ENCODE results near the gene MT1M.
A peak's percentile ranks its signal among the peaks of the same experiment; 100 is the strongest.

The MT1M gene

DNA sequence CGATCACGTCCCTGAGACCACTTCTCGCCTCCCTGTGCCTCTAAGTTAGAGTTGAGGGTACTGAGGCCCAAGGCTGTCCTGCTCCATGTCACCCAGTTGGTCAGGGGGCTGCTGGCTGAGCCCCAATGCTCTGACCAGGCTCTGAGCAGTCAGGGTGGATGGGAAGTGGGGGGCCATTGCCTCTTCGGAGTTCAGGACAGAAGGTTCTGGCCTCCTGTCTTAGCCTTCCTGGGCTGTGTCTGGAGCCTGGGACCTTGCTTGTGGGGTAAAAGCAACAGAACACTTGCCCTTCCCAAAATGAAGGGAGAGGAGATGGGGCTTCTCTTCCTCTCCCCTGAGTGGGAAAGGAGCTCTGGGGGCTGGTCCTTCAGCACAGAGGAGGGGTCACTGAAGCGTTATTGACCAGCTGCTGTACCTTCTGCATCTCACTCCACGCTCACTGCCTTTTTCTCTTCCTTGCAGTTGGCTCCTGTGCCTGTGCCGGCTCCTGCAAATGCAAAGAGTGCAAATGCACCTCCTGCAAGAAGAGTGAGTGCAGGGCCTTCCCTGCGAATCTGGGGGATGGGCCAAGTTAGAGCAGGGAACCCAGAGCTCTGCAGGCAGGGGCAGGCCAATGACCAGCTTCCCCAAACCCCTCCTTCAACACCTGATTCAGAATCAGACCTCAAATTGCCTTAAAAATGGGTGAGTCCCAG lies 50.4 kb downstream of the MT1M start:
- Histone ChIP-seq H3K27me3 (ENCODE audit: insufficient read depth, low read length, poor library complexity) (no peaks in the 10 kb centered on the region), H3K23ac (ENCODE audit: low read length) (peak overlapping the region; percentile 99), H4K5ac (ENCODE audit: low read length) (no peak overlapping the region), H3K4me3 (ENCODE audit: low read length) (peak overlapping the region; percentile 59), H2BK15ac (replicated peaks; ENCODE audit: low read depth) (no peak overlapping the region), H3K36me3 (ENCODE audit: control insufficient read depth, insufficient read depth, low read length) (no peaks in the 10 kb centered on the region), H3K18ac (ENCODE audit: low read length) (no peak overlapping the region), H3K79me1 (ENCODE audit: low read length) (no peaks in the 10 kb centered on the region), H3K4me2 (ENCODE audit: low read length) (peak overlapping the region; percentile 89), H2AK5ac (ENCODE audit: low read length) (peak overlapping the region; percentile 48), H3K56ac (ENCODE audit: low read length) (peak overlapping the region; percentile 90), H2BK120ac (ENCODE audit: low read depth, low read length) (no peak overlapping the region), H3K4ac (ENCODE audit: low read depth, low read length) (no peak overlapping the region), H2BK5ac (ENCODE audit: low read length) (peak overlapping the region; percentile 43), H3K9ac (ENCODE audit: low read length) (peak overlapping the region; percentile 91), H4K8ac (ENCODE audit: low read depth, low read length) (no peak overlapping the region), H3K27ac (ENCODE audit: low read depth, low read length) (no peak overlapping the region), H3K4me1 (ENCODE audit: control insufficient read depth, low read depth, low read length) (peaks cover 5% of the 10 kb centered on the region), H3K79me2 (ENCODE audit: control insufficient read depth, insufficient read depth, low read length) (no peaks in the 10 kb centered on the region)
- WGBS (ENCODE audit: extremely low coverage, insufficient coverage, low lambda C conversion rate): no CpG with 5 or more reads among the region's 8 CpGs
- DNase-seq: no peak
